ENCODE measurements around the gene CCL27.

DNA sequence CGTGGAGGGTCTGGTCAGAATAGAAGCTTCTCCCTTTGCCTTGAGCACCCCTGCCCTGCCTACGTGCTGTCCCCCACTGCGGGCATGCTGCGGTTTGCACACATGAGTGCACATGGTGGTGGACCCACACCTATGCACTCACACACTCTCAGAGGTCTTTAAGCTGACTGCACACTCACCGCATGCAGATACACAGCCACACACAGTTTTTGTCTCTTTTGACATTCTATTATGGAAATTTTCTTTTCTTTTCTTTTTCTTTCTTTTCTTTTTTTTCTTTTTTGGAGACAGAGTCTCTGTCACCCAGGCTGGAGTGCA, 33.0 kb downstream of the CCL27 start:
- no peak for TF ChIP-seq POLR2AphosphoS5 (IDR thresholded peaks at IDR 0.05; ENCODE audit: low read depth, low read length)
- TF ChIP-seq TAF1 (IDR thresholded peaks at IDR 0.05; ENCODE audit: low read depth, low read length) = no peak
- no peak for TF ChIP-seq SPI1 (IDR thresholded peaks at IDR 0.05; ENCODE audit: low read depth, low read length)

All from GM12891 (cell line).